G401.6 (cell line): ENCODE data around the gene ATP1B2.
"Not testable (repeated sequence)": the region's sequence is repeated elsewhere in the genome, so short reads cannot be mapped to it uniquely, and the experiment has no call there.

Source experiments
- FAIRE-seq: peaks from 2 replicates; lab custom pipeline; 2012; peaks lifted over from hg19 to GRCh38; lab: Jason Lieb, UNC

Gene ATP1B2

GRCh38 chr17:7636163-7636562, 14.6 kb upstream of the ATP1B2 start:
- no peak for FAIRE-seq

GRCh38 chr17:7640783-7641182, 9.9 kb upstream of the ATP1B2 start:
- no peak for FAIRE-seq

GRCh38 chr17:7641635-7642034, 9.1 kb upstream of the ATP1B2 start:
- not testable (repeated sequence) for FAIRE-seq

GRCh38 chr17:7644775-7645174, 6.0 kb upstream of the ATP1B2 start:
- no peak for FAIRE-seq

GRCh38 chr17:7646457-7646856, 4.3 kb upstream of the ATP1B2 start:
- no peak for FAIRE-seq

GRCh38 chr17:7647018-7647417, 3.7 kb upstream of the ATP1B2 start:
- FAIRE-seq, result no peak

GRCh38 chr17:7651097-7651664, 455 bp downstream of the ATP1B2 start:
- no peak for FAIRE-seq

- FAIRE-seq, result no peak
Measured at GRCh38 chr17:7651665-7652387, 1.1 kb downstream of the ATP1B2 start.

- FAIRE-seq, result no peak
Measured at GRCh38 chr17:7652388-7653356, 1.9 kb downstream of the ATP1B2 start.

- no peak for FAIRE-seq
Measured at GRCh38 chr17:7654832-7655540, 4.3 kb downstream of the ATP1B2 start.

GRCh38 chr17:7655541-7655840, 4.8 kb downstream of the ATP1B2 start:
- FAIRE-seq, result no peak

GRCh38 chr17:7656958-7657609, 6.4 kb downstream of the ATP1B2 start:
- peak; percentile 91 for FAIRE-seq

GRCh38 chr17:7667656-7668406, 17.1 kb downstream of the ATP1B2 start:
- FAIRE-seq, result no peak

- no peak for FAIRE-seq
Measured at GRCh38 chr17:7668482-7668881, 17.8 kb downstream of the ATP1B2 start.

GRCh38 chr17:7673239-7673638, 22.5 kb downstream of the ATP1B2 start:
- FAIRE-seq, result peak; percentile 90

GRCh38 chr17:7674934-7675333, 24.2 kb downstream of the ATP1B2 start:
- FAIRE-seq, result no peak

GRCh38 chr17:7676533-7676932, 25.8 kb downstream of the ATP1B2 start:
- no peak for FAIRE-seq

- FAIRE-seq, result no peak
Measured at GRCh38 chr17:7677388-7678067, 26.8 kb downstream of the ATP1B2 start.

GRCh38 chr17:7684851-7685532, 34.3 kb downstream of the ATP1B2 start:
- FAIRE-seq, result no peak
